Lung (tissue), 12 donors: Measurements from ENCODE around the gene VPS13D. TPM values are rescaled to one million over a fixed set of nuclear protein-coding genes. Genes with fewer than 3 reads are reported as not detected.

Experiments
- ATAC-seq: fragments of 200-7000 bp; cut with Tn5 transposase; one replicate; pipeline ENCODE4 v1.9.1; 2020; ENCODE audit warnings: moderate number of reproducible peaks; ENCODE audit not compliant: insufficient read depth, low FRiP score
- DNase-seq, 3 donors: peaks; one replicate each; pipeline ENCODE4 v3.0.0-alpha.2; 2013 to 2017
- H3K27ac ChIP-seq, 2 donors: one replicate each; pipeline ENCODE4 v1.5.1; 2013; ENCODE audit warnings: mild to moderate bottlenecking in 2 of 2, moderate library complexity in 2 of 2, control low read depth in 1 of 2, inconsistent platforms in 1 of 2, low read depth in 1 of 2, low read length in 1 of 2
- H3K27me3 ChIP-seq, 3 donors: one replicate each; pipeline ENCODE4 v1.5.1; 2013; ENCODE audit warnings: low read length in 2 of 3; ENCODE audit not compliant: control insufficient read depth in 3 of 3, insufficient read depth in 3 of 3
- H3K36me3 ChIP-seq, 4 donors: one replicate each; pipeline ENCODE4 v1.5.1; 2013; ENCODE audit warnings: low read length in 4 of 4, mild to moderate bottlenecking in 1 of 4, moderate library complexity in 1 of 4; ENCODE audit not compliant: control insufficient read depth in 4 of 4, insufficient read depth in 4 of 4
- H3K4me1 ChIP-seq, 5 donors: one replicate each; pipeline ENCODE4 v1.5.1; 2013; ENCODE audit warnings: low read length in 5 of 5, mild to moderate bottlenecking in 2 of 5, moderate library complexity in 1 of 5; ENCODE audit not compliant: control insufficient read depth in 5 of 5, insufficient read depth in 5 of 5
- H3K4me3 ChIP-seq: one replicate; pipeline ENCODE4 v1.5.1; 2013; ENCODE audit warnings: mild to moderate bottlenecking, control low read depth, moderate library complexity
- H3K9ac ChIP-seq, 2 donors: one replicate each; pipeline ENCODE4 v1.5.1; 2013; ENCODE audit warnings: low read length in 2 of 2, control low read depth in 1 of 2; ENCODE audit not compliant: insufficient read depth in 1 of 2
- H3K9me3 ChIP-seq, 4 donors: one replicate each; pipeline ENCODE4 v1.5.1; 2013; ENCODE audit warnings: low read length in 3 of 4, mild to moderate bottlenecking in 1 of 4, moderate library complexity in 1 of 4; ENCODE audit not compliant: control insufficient read depth in 4 of 4, insufficient read depth in 3 of 4
- WGBS, 2 donors: extraction: QIAGEN DNeasy Blood & Tissue Kit; methylation state at CpG; one replicate each; pipeline ENCODE4 v1.1.7; 2013; 5-methylcytosine and 5-hydroxymethylcytosine counted together
- polyA plus RNA-seq, 2 donors: library from polyadenylated mRNA; stranded (reverse); fragments of 200-250 nt; gene quantifications; one replicate each; pipeline ENCODE4 v1.2.1, GENCODE V29; 2013
- total RNA-seq, 2 donors: library from RNA; depleted of rRNA in 1 of 2; stranded (reverse); fragments of >200 nt in 1 of 2; gene quantifications; one replicate each; pipeline ENCODE4 v1.2.1, GENCODE V29; 2014 to 2021
- TF ChIP-seq, protein P1 (sequence below): IDR thresholded peaks from 2 replicates; pipeline ENCODE4 v1.5.1; 2012; ENCODE audit warnings: mild to moderate bottlenecking; ENCODE audit errors: control extremely low read depth, extremely low read depth
- donor health status: control.
- donor health status: control.
- donor health status: Bipolar disorder and iron deficiency.
- donor health status: healthy.
- donor health status: DM: yes; HTN: yes; CAD: no.

VPS13D gene
- total and polyA plus RNA-seq, 4 donors = 18.4 to 76.0 (median 37.5) TPM

DNA sequence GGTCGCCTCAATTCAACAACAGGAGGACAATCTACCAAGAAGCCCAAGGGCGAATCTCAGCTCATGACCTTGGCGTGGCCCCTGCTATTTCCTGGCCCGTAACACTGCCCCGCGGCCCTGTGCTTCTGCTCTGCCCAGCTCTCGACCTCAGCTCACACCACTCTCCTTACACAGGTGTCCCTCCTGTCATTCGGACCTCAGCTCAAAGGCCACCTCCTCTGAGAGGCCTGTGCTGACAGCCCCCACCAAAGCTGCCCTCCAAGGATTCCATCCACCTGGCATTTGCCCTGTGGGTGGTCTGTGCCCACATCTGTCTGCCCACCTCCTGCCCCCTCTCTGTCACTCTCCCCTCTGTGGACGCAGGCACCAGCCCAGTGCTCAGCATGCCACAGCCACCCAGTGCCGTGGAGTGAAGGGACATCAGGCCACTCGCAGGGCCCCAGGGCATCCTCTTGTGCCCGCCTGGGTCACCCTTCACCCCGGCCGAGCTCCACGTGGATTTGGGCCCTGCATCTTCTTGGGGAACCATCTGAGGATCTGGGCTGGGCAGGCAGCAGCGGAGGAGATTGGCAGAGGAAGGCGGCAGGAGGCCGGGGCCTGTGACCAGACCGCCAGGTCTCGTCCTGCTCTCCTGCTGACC is 317.9 kb downstream of the VPS13D start:
- Histone ChIP-seq H3K27me3 (no peaks in the 10 kb centered on the region), H3K9ac (no peak overlapping the region), H3K36me3 (no peaks in the 10 kb centered on the region), H3K4me3 (no peak overlapping the region), H3K27ac (no peak overlapping the region), H3K4me1 (peaks cover 0 to 23% (median 14%) of the 10 kb centered on the region in 5 donors), H3K9me3 (no peaks in the 10 kb centered on the region)
- no peak for ATAC-seq
- 89 to 90% methylated on average over 20 of the region's 20 CpGs for WGBS, 2 donors
- TF ChIP-seq, protein P1, sequence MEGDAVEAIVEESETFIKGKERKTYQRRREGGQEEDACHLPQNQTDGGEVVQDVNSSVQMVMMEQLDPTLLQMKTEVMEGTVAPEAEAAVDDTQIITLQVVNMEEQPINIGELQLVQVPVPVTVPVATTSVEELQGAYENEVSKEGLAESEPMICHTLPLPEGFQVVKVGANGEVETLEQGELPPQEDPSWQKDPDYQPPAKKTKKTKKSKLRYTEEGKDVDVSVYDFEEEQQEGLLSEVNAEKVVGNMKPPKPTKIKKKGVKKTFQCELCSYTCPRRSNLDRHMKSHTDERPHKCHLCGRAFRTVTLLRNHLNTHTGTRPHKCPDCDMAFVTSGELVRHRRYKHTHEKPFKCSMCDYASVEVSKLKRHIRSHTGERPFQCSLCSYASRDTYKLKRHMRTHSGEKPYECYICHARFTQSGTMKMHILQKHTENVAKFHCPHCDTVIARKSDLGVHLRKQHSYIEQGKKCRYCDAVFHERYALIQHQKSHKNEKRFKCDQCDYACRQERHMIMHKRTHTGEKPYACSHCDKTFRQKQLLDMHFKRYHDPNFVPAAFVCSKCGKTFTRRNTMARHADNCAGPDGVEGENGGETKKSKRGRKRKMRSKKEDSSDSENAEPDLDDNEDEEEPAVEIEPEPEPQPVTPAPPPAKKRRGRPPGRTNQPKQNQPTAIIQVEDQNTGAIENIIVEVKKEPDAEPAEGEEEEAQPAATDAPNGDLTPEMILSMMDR = no peak
- DNase-seq = no peak

DNA sequence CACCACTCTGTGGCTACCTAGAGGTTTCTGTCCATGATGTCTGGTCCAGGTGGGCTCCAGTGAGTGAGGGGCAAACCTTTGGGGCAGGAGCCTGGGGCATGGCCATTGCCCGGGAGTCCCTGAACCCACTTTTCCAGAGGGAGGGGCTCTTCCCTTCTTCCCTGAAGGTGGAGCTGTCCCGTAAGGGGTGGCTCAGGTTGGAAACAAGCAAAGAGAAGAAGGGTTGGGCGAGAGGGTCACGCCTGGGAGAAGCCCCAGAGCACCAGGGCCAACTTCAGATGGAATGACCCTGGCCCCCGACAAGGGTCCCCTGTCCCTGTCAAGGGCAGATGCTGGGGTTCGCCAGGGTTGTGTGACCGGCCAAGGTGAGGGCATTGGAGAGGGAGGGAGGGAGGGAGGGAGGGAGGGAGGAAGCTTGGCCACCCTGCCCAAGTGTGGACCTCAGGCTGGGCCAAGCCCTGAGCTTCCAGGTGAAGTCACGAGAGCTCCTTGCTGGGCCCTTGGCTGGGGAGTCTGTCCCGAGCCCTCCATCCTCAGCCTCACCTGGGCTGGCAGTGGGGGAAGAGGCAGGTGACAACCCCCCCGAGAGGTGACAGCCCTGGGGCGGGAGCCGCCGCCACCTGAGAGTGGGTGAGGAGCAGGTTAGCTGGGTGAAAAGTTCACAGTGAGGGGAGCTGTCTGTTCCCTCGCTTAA is 318.6 kb downstream of the VPS13D start:
- no peaks in the 10 kb centered on the region for H3K36me3 ChIP-seq
- no peaks in the 10 kb centered on the region for H3K9me3 ChIP-seq
- 91% methylated on average over 13 to 14 of the region's 14 CpGs for WGBS, 2 donors
- no peak overlapping the region for H3K4me3 ChIP-seq
- H3K27me3 ChIP-seq = no peaks in the 10 kb centered on the region
- TF ChIP-seq, protein P1 = no peak
- ATAC-seq (no peak), DNase-seq (no peak)
- H3K9ac ChIP-seq = no peak overlapping the region
- no peak overlapping the region for H3K27ac ChIP-seq
- peaks cover 3 to 30% (median 14%) of the 10 kb centered on the region in 5 donors for H3K4me1 ChIP-seq

DNA sequence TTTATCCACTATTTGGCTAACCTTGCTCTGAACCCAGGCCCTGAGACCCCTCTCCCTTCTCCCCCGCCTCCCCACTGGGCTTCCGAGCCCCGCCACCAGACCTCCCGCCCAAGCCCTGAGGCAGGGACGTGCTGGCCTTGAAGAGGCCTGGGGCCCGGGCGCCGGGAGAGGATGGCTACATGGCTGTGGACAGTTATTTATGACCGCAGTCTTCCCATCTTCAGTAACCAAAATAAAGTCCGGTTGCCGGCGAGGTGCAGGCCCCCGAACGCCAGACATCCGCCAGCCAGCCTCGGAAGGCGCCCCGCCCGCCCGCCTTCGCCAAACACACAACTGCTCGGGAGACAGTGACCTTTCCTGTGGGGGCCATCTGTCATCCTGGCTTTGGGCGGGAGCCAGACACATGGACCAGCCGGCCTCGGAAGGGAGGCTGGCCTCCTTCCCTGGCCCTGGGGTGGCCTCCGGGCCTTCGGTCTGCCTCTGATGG is 319.2 kb downstream of the VPS13D start:
- WGBS, 2 donors = 59 to 76% methylated on average over 27 of the region's 27 CpGs
- H3K27me3 ChIP-seq = no peaks in the 10 kb centered on the region
- H3K9ac ChIP-seq = no peak overlapping the region

More for the DNA sequence above, 319.2 kb downstream of the VPS13D start:
- Histone ChIP-seq H3K9me3 (no peaks in the 10 kb centered on the region), H3K4me3 (no peak overlapping the region), H3K27ac (peak overlapping the region in 1 of 2 donors; percentile 75), H3K4me1 (peaks cover 3 to 29% (median 14%) of the 10 kb centered on the region in 5 donors), H3K36me3 (no peaks in the 10 kb centered on the region)
- no peak for ATAC-seq
- DNase-seq = peak in 2 of 3 donors; percentile 36 to 57
- TF ChIP-seq, protein P1 = no peak
